ENCODE measurements around the gene TBC1D13. TPM values are rescaled to one million over a fixed set of nuclear protein-coding genes. Genes with fewer than 3 reads are reported as not detected.
"Not testable (repeated sequence)": the region's sequence is repeated elsewhere in the genome, so short reads cannot be mapped to it uniquely, and the experiment has no call there.

Gene TBC1D13
- total RNA-seq, 1 donor from 2014 or later = 13.1 TPM

- no peak for DNase-seq (ENCODE audit: low read depth in 2 of 2)
Measured at GRCh38 chr9:128782669-128783068, 4.4 kb upstream of the TBC1D13 start.

- no peak for DNase-seq (ENCODE audit: low read depth in 2 of 2)
Measured at GRCh38 chr9:128785427-128785826, 1.6 kb upstream of the TBC1D13 start.

GRCh38 chr9:128787659-128788058, 606 bp downstream of the TBC1D13 start:
- DNase-seq (ENCODE audit: low read depth in 2 of 2) = peak; percentile 13 to 14

GRCh38 chr9:128788445-128788844, 1.4 kb downstream of the TBC1D13 start:
- DNase-seq (ENCODE audit: low read depth in 2 of 2) = no peak

GRCh38 chr9:128790536-128790935, 3.5 kb downstream of the TBC1D13 start:
- DNase-seq (ENCODE audit: low read depth in 2 of 2) = no peak

GRCh38 chr9:128792134-128792533, 5.1 kb downstream of the TBC1D13 start:
- no peak for DNase-seq (ENCODE audit: low read depth in 2 of 2)

- DNase-seq (ENCODE audit: low read depth in 2 of 2) = no peak
Measured at GRCh38 chr9:128792978-128793686, 6.1 kb downstream of the TBC1D13 start.

GRCh38 chr9:128794961-128795360, 7.9 kb downstream of the TBC1D13 start:
- DNase-seq (ENCODE audit: low read depth in 2 of 2) = not testable (repeated sequence)

- no peak for DNase-seq (ENCODE audit: low read depth in 2 of 2)
Measured at GRCh38 chr9:128798896-128799295, 11.8 kb downstream of the TBC1D13 start.

- DNase-seq (ENCODE audit: low read depth in 2 of 2) = no peak
Measured at GRCh38 chr9:128800061-128800460, 13.0 kb downstream of the TBC1D13 start.

- DNase-seq (ENCODE audit: low read depth in 2 of 2) = no peak
Measured at GRCh38 chr9:128802482-128802881, 15.4 kb downstream of the TBC1D13 start.

GRCh38 chr9:128805661-128806060, 18.6 kb downstream of the TBC1D13 start:
- DNase-seq (ENCODE audit: low read depth in 2 of 2) = no peak

- DNase-seq (ENCODE audit: low read depth in 2 of 2) = no peak
Measured at GRCh38 chr9:128807827-128808226, 20.8 kb downstream of the TBC1D13 start.

- no peak for DNase-seq (ENCODE audit: low read depth in 2 of 2)
Measured at GRCh38 chr9:128808543-128808942, 21.5 kb downstream of the TBC1D13 start.

GRCh38 chr9:128809036-128809599, 22.1 kb downstream of the TBC1D13 start:
- DNase-seq (ENCODE audit: low read depth in 2 of 2) = no peak

- no peak for DNase-seq (ENCODE audit: low read depth in 2 of 2)
Measured at GRCh38 chr9:128809831-128810230, 22.8 kb downstream of the TBC1D13 start.

- no peak for DNase-seq (ENCODE audit: low read depth in 2 of 2)
Measured at GRCh38 chr9:128810873-128811272, 23.8 kb downstream of the TBC1D13 start.

GRCh38 chr9:128818099-128818838, 31.2 kb downstream of the TBC1D13 start, which contains the start of gene ENDOG:
TSS of gene ENDOG (plus strand) at chr9:128818500. CDS start at chr9:128818685, 185 bp downstream.
- peak; percentile 97 for DNase-seq (ENCODE audit: low read depth in 2 of 2)

- DNase-seq (ENCODE audit: low read depth in 2 of 2) = peak; percentile 38 to 44
Measured at GRCh38 chr9:128818839-128819715, 32.0 kb downstream of the TBC1D13 start.

GRCh38 chr9:128819716-128820664, 32.9 kb downstream of the TBC1D13 start:
- peak in 1 of 2 donors; percentile 53 for DNase-seq (ENCODE audit: low read depth in 2 of 2)
